ENCODE measurements around the gene NFIA.

NFIA gene

GRCh38 chr1:61315011-61315410, 232.7 kb downstream of the NFIA start:
- no peak for DNase-seq

- DNase-seq, result no peak
Observed at GRCh38 chr1:61316493-61316892, 234.1 kb downstream of the NFIA start.

- no peak for DNase-seq
Observed at GRCh38 chr1:61318319-61319125, 236.2 kb downstream of the NFIA start.

GRCh38 chr1:61320575-61320974, 238.2 kb downstream of the NFIA start:
- no peak for DNase-seq

- DNase-seq, result no peak
Observed at GRCh38 chr1:61322008-61322744, 239.8 kb downstream of the NFIA start.

- no peak for DNase-seq
Observed at GRCh38 chr1:61322769-61323168, 240.4 kb downstream of the NFIA start.

- DNase-seq, result no peak
Observed at GRCh38 chr1:61323681-61324328, 241.4 kb downstream of the NFIA start.

- DNase-seq, result no peak
Observed at GRCh38 chr1:61326713-61327112, 244.4 kb downstream of the NFIA start.

GRCh38 chr1:61327436-61327835, 245.1 kb downstream of the NFIA start:
- DNase-seq, result no peak

- DNase-seq, result no peak
Observed at GRCh38 chr1:61329556-61329955, 247.2 kb downstream of the NFIA start.

- no peak for DNase-seq
Observed at GRCh38 chr1:61330018-61330417, 247.7 kb downstream of the NFIA start.

- no peak for DNase-seq
Observed at GRCh38 chr1:61330571-61330970, 248.2 kb downstream of the NFIA start.

GRCh38 chr1:61332196-61332753, 249.9 kb downstream of the NFIA start:
- DNase-seq, result no peak

GRCh38 chr1:61332796-61333195, 250.4 kb downstream of the NFIA start:
- DNase-seq, result no peak

- DNase-seq, result no peak
Observed at GRCh38 chr1:61334718-61335589, 252.6 kb downstream of the NFIA start.

- DNase-seq, result no peak
Observed at GRCh38 chr1:61337037-61337436, 254.7 kb downstream of the NFIA start.

- DNase-seq, result no peak
Observed at GRCh38 chr1:61337441-61337951, 255.1 kb downstream of the NFIA start.

GRCh38 chr1:61337981-61338848, 255.9 kb downstream of the NFIA start:
- no peak for DNase-seq

GRCh38 chr1:61338899-61339298, 256.5 kb downstream of the NFIA start:
- no peak for DNase-seq

- no peak for DNase-seq
Observed at GRCh38 chr1:61341426-61341825, 259.1 kb downstream of the NFIA start.

All from activated gamma-delta T cell (primary cell).